Endothelial cell of umbilical vein (primary cell): Measurements from ENCODE around the gene MCC.

Experiments
- CTCF ChIP-seq, 2 donors: IDR thresholded peaks; 1 replicate in 1 of 2; 2 replicates in 1 of 2; pipeline ENCODE4 v1.5.1; 2011; ENCODE audit warnings: low read length in 2 of 2, mild to moderate bottlenecking in 2 of 2, moderate library complexity in 2 of 2, control low read depth in 1 of 2, inconsistent platforms in 1 of 2, low read depth in 1 of 2; ENCODE audit not compliant: insufficient read depth in 1 of 2; ENCODE audit errors: extremely low read depth in 1 of 2
- EZH2 ChIP-seq: IDR thresholded peaks from 2 replicates; pipeline ENCODE4 v1.6.1; 2012; ENCODE audit warnings: borderline replicate concordance, low read depth, mild to moderate bottlenecking, moderate library complexity, low read length, inconsistent platforms; ENCODE audit not compliant: severe bottlenecking
- FOS ChIP-seq: IDR thresholded peaks from 2 replicates; pipeline ENCODE4 v1.6.1; 2011; ENCODE audit warnings: mild to moderate bottlenecking, low read length, moderate library complexity, borderline replicate concordance; ENCODE audit not compliant: insufficient read depth
- GATA2 ChIP-seq: IDR thresholded peaks from 2 replicates; pipeline ENCODE4 v1.7.0; 2011; ENCODE audit warnings: low read depth, mild to moderate bottlenecking, moderate library complexity, mixed read lengths, low read length; ENCODE audit not compliant: insufficient read length, insufficient read depth
- JUN ChIP-seq: IDR thresholded peaks from 2 replicates; pipeline ENCODE4 v1.6.1; 2011; ENCODE audit warnings: borderline replicate concordance, low read depth; ENCODE audit not compliant: insufficient read length, insufficient read depth
- MAX ChIP-seq: IDR thresholded peaks from 2 replicates; pipeline ENCODE4 v1.6.1; 2011; ENCODE audit not compliant: insufficient read depth, insufficient read length
- POLR2A ChIP-seq: IDR thresholded peaks from 2 replicates; pipeline ENCODE4 v1.6.1; 2012; ENCODE audit warnings: low read depth, mild to moderate bottlenecking, control low read depth, low read length
- POLR2AphosphoS5 ChIP-seq: IDR thresholded peaks from 2 replicates; pipeline ENCODE4 v1.6.1; 2012; ENCODE audit warnings: low read depth, mild to moderate bottlenecking, control low read depth, low read length, moderate library complexity; ENCODE audit not compliant: insufficient read depth

DNA sequence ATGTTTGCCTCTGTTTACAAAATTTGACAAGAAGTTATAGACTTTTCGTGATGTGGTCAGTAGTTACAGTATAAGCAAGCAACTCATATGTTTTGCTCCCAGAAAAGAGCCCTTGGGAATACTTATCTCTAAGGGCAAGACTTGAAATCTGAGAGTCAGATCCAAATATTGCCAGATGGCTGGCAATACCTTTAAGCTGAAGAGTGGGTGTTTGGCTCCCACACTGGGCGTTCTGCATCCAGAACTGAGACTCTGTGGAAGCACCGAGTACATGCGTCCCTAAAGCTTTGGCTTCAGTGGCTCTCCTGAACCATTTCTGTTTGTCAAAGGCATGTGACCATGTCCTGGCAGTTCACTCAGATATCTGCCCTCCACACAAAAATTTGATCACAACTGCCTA lies 317.5 kb downstream of the MCC start:
- TF ChIP-seq CTCF (IDR thresholded peaks at IDR 0.05; ENCODE audit: extremely low read depth in 1 of 2, insufficient read depth in 1 of 2, low read depth in 1 of 2, low read length in 2 of 2) (no peak), MAX (no peak), POLR2A (no peak), EZH2 (no peak), GATA2 (no peak), FOS (no peak), POLR2AphosphoS5 (no peak), JUN (no peak)
